Right lobe of liver (tissue), 6 donors: ENCODE results near the gene NNMT. TPM values are rescaled to one million over a fixed set of nuclear protein-coding genes. Genes with fewer than 3 reads are reported as not detected.

Source experiments
- ATAC-seq, 4 donors: fragments of 200-7000 bp; cut with Tn5 transposase; one replicate each; pipeline ENCODE4 v1.9.1; 2020; ENCODE audit warnings: mild to moderate bottlenecking in 4 of 4, moderate library complexity in 4 of 4
- DNase-seq, 3 donors: peaks; one replicate each; pipeline ENCODE4 v3.0.0-alpha.2; 2020
- H3K27ac ChIP-seq, 3 donors: fragments of 200-600 bp; one replicate each; pipeline ENCODE4 v1.8.0; 2022
- H3K27me3 ChIP-seq, 2 donors: fragments of 200-600 bp; one replicate each; pipeline ENCODE4 v1.8.0; 2022
- H3K36me3 ChIP-seq, 4 donors: fragments of 200-600 bp; sonication (generic) in 1 of 4; one replicate each; pipeline versions ENCODE4 v1.5.1 to v1.8.0; 2017 to 2022; ENCODE audit warnings: control low read depth in 1 of 4
- H3K4me1 ChIP-seq, 4 donors: fragments of 200-600 bp; sonication (generic) in 1 of 4; one replicate each; pipeline versions ENCODE4 v1.5.1 to v1.8.0; 2017 to 2022; ENCODE audit warnings: control low read depth in 1 of 4
- H3K4me3 ChIP-seq, 3 donors: fragments of 200-600 bp; one replicate each; pipeline ENCODE4 v1.8.0; 2022
- H3K9me3 ChIP-seq, 4 donors: fragments of 200-600 bp; sonication (generic) in 1 of 4; one replicate each; pipeline versions ENCODE4 v1.5.1 to v1.8.0; 2017 to 2022; ENCODE audit warnings: control low read depth in 1 of 4
- CTCF ChIP-seq, 4 donors: fragments of 200-600 bp in 3 of 4; fragments of 450-650 bp in 1 of 4; IDR thresholded peaks; one replicate each; pipeline versions ENCODE4 v1.5.1 to v1.8.0; 2016 to 2022; ENCODE audit warnings: antibody characterized with exemption in 4 of 4, mild to moderate bottlenecking in 2 of 4
- POLR2A ChIP-seq: fragments of 450-650 bp; IDR thresholded peaks from one replicate; pipeline ENCODE4 v1.6.1; 2017; ENCODE audit warnings: antibody characterized with exemption, mild to moderate bottlenecking
- WGBS: methylation state at CpG from one replicate; pipeline ENCODE4 v1.1.6; 2018; ENCODE audit warnings: low coverage, low lambda C conversion rate; ENCODE audit not compliant: insufficient coverage; ENCODE audit errors: missing lambda C conversion rate; 5-methylcytosine and 5-hydroxymethylcytosine counted together
- intact Hi-C, 2 donors: fragments of 100-400 bp; cut with DNase I; formaldehyde crosslinking; loops; one replicate each; pipeline versions ENCODE4 v1.11.2 to v1.14.1; 2022
- total RNA-seq, 6 experiments: library from RNA; depleted of rRNA in 2 of 6; stranded (reverse); fragments of >200 nt in 2 of 6; fragmentation: NEBNext Ultra II Directional in 3 of 6; extraction: Animal tissue kit (Norgen Biotek cat#: 25700) in 3 of 6; gene quantifications; one replicate each; pipeline versions ENCODE4 v1.1.0 to v1.2.4, GENCODE V29; 2016 to 2023
- donor health status: DM: no; HTN: yes; CAD: no.
- donor health status: DM: no; HTN: no; CAD: no.
- donor health status: DM: no; HTN: no; CAD: no.
- donor health status: DM: no; HTN: yes; CAD: no.
- donor health status: DM: no; HTN: yes; CAD: no.

Gene NNMT
- total RNA-seq, 6 experiments from 2014 or later: 634 to 3,368 (median 2,270) TPM

GRCh38 chr11:114354076-114354475 is 57.9 kb downstream of the NNMT start:
- Histone ChIP-seq H3K27me3 (no peaks in the 10 kb centered on the region), H3K4me1 (no peaks in the 10 kb centered on the region), H3K27ac (no peak overlapping the region), H3K36me3 (no peaks in the 10 kb centered on the region), H3K9me3 (no peaks in the 10 kb centered on the region), H3K4me3 (no peak overlapping the region)
- ATAC-seq (no peak), DNase-seq (no peak)
- intact Hi-C loops: no loop called here
- WGBS: 79% methylated on average over 3 of the region's 3 CpGs
- TF ChIP-seq CTCF (IDR thresholded peaks at IDR 0.05): no peak
- TF ChIP-seq POLR2A: no peak

- intact Hi-C loops: no loop called here
Measured at GRCh38 chr11:114358716-114359115, 62.5 kb downstream of the NNMT start.

GRCh38 chr11:114359342-114359741 is 63.1 kb downstream of the NNMT start:
- Histone ChIP-seq H3K4me3 (no peak overlapping the region), H3K4me1 (no peaks in the 10 kb centered on the region), H3K36me3 (no peaks in the 10 kb centered on the region), H3K27ac (no peak overlapping the region), H3K9me3 (no peaks in the 10 kb centered on the region), H3K27me3 (no peaks in the 10 kb centered on the region)
- ATAC-seq (no peak), DNase-seq (no peak)
- no peak for TF ChIP-seq CTCF (IDR thresholded peaks at IDR 0.05)
- TF ChIP-seq POLR2A: no peak
- intact Hi-C loops: no loop called here

More at GRCh38 chr11:114358716-114359115, 62.5 kb downstream of the NNMT start:
- Histone ChIP-seq H3K27ac (no peak overlapping the region), H3K4me1 (no peaks in the 10 kb centered on the region), H3K4me3 (no peak overlapping the region), H3K27me3 (no peaks in the 10 kb centered on the region), H3K9me3 (no peaks in the 10 kb centered on the region), H3K36me3 (no peaks in the 10 kb centered on the region)
- no peak for TF ChIP-seq CTCF (IDR thresholded peaks at IDR 0.05)
- TF ChIP-seq POLR2A: no peak
- no peak for DNase-seq
- peak in 2 of 4 donors; percentile 47 to 67 for ATAC-seq
- WGBS: 64% methylated on average over 1 of the region's 1 CpG

- no peaks in the 10 kb centered on the region for H3K36me3 ChIP-seq
- no peak for TF ChIP-seq CTCF (IDR thresholded peaks at IDR 0.05)
- no peak for TF ChIP-seq POLR2A
Measured at GRCh38 chr11:114362326-114362725, 66.1 kb downstream of the NNMT start.

GRCh38 chr11:114362958-114363357 is 66.8 kb downstream of the NNMT start:
- no peaks in the 10 kb centered on the region for H3K36me3 ChIP-seq
- no peak for ATAC-seq
- H3K9me3 ChIP-seq: no peaks in the 10 kb centered on the region
- H3K4me3 ChIP-seq: no peak overlapping the region
- intact Hi-C loops: no loop called here
- no peak overlapping the region for H3K27ac ChIP-seq
- no peak for TF ChIP-seq POLR2A
- TF ChIP-seq CTCF (IDR thresholded peaks at IDR 0.05): no peak
- no peak for DNase-seq
- WGBS: 50% methylated on average over 3 of the region's 3 CpGs
- H3K4me1 ChIP-seq: no peaks in the 10 kb centered on the region
- H3K27me3 ChIP-seq: no peaks in the 10 kb centered on the region

More at GRCh38 chr11:114362326-114362725, 66.1 kb downstream of the NNMT start:
- H3K4me3 ChIP-seq: no peak overlapping the region
- H3K9me3 ChIP-seq: no peaks in the 10 kb centered on the region
- H3K4me1 ChIP-seq: no peaks in the 10 kb centered on the region
- H3K27me3 ChIP-seq: no peaks in the 10 kb centered on the region
- ATAC-seq: no peak
- intact Hi-C loops: no loop called here
- H3K27ac ChIP-seq: no peak overlapping the region
- WGBS: 77% methylated on average over 4 of the region's 4 CpGs
- no peak for DNase-seq
